Gastrocnemius medialis (tissue), 4 donors: ENCODE data around the gene PLIN5. TPM values are rescaled to one million over a fixed set of nuclear protein-coding genes. Genes with fewer than 3 reads are reported as not detected.

ENCODE experiments used
- ATAC-seq, 2 donors: fragments of 150-250 bp; one replicate each; pipeline ENCODE4 v1.9.1; 2016
- DNase-seq, 2 donors: peaks; one replicate each; pipeline ENCODE4 v3.0.0-alpha.2; 2019
- H3K27ac ChIP-seq, 4 donors: fragments of 200-600 bp; sonication (generic); 1 replicate in 1 of 4; 2 replicates in 3 of 4; pipeline ENCODE4 v1.5.1; 2016 to 2018; ENCODE audit warnings: mild to moderate bottlenecking in 2 of 4, moderate library complexity in 1 of 4
- H3K27me3 ChIP-seq, 3 donors: fragments of 200-600 bp; sonication (generic) in 2 of 3; 1 replicate in 1 of 3; 2 replicates in 2 of 3; pipeline versions ENCODE4 v1.5.1 to v1.6.0; 2016 to 2019; ENCODE audit warnings: mild to moderate bottlenecking in 1 of 3, moderate library complexity in 1 of 3
- H3K36me3 ChIP-seq, 2 donors: fragments of 200-600 bp; sonication (generic) in 1 of 2; one replicate each; pipeline ENCODE4 v1.5.1; 2017 to 2018
- H3K4me1 ChIP-seq, 2 donors: fragments of 200-600 bp; sonication (generic) in 1 of 2; one replicate each; pipeline ENCODE4 v1.5.1; 2016 to 2017; ENCODE audit warnings: mild to moderate bottlenecking in 2 of 2
- H3K4me3 ChIP-seq, 4 donors: fragments of 200-600 bp; sonication (generic) in 3 of 4; 1 replicate in 1 of 4; 2 replicates in 3 of 4; pipeline ENCODE4 v1.5.1; 2016 to 2019; ENCODE audit warnings: mild to moderate bottlenecking in 2 of 4
- H3K9me3 ChIP-seq, 3 donors: fragments of 200-600 bp; sonication (generic) in 2 of 3; 1 replicate in 1 of 3; 2 replicates in 2 of 3; pipeline ENCODE4 v1.5.1; 2016 to 2019
- POLR2A ChIP-seq, 2 donors: fragments of 450-650 bp; IDR thresholded peaks; one replicate each; pipeline ENCODE4 v1.6.1; 2017; ENCODE audit warnings: antibody characterized with exemption in 2 of 2, mild to moderate bottlenecking in 2 of 2, moderate library complexity in 2 of 2
- in situ Hi-C, 4 donors: fragments of 200-750 bp; cut with MboI; loops; one replicate each; pipeline versions ENCODE4 v1.15.0 to v1.8.0; 2017; ENCODE audit warnings: low sequenced_read_pairs in 4 of 4
- intact Hi-C: fragments of 100-400 bp; cut with DNase I; formaldehyde crosslinking; loops from one replicate; pipeline ENCODE4 v1.15.1; 2023; ENCODE audit warnings: low total_unique reads
- total RNA-seq, 4 donors: library from RNA; depleted of rRNA; stranded (reverse); fragments of >200 nt; gene quantifications; one replicate each; pipeline versions ENCODE4 v1.1.0 to v1.2.3, GENCODE V29; 2016
- TF ChIP-seq, protein P1 (sequence below), 5 experiments: fragments of 450-650 bp in 3 of 5; fragments of 200-600 bp in 2 of 5; sonication (generic) in 2 of 5; IDR thresholded peaks in 4 of 5; conservative IDR thresholded peaks in 1 of 5; 1 replicate in 4 of 5; 2 replicates in 1 of 5; pipeline ENCODE4 v1.5.1; 2016 to 2019; ENCODE audit warnings: antibody characterized with exemption in 5 of 5, mild to moderate bottlenecking in 3 of 5, moderate library complexity in 3 of 5

PLIN5 gene
- total RNA-seq, 4 donors from 2014 or later, result 23.5 to 127 (median 52.9) TPM

DNA sequence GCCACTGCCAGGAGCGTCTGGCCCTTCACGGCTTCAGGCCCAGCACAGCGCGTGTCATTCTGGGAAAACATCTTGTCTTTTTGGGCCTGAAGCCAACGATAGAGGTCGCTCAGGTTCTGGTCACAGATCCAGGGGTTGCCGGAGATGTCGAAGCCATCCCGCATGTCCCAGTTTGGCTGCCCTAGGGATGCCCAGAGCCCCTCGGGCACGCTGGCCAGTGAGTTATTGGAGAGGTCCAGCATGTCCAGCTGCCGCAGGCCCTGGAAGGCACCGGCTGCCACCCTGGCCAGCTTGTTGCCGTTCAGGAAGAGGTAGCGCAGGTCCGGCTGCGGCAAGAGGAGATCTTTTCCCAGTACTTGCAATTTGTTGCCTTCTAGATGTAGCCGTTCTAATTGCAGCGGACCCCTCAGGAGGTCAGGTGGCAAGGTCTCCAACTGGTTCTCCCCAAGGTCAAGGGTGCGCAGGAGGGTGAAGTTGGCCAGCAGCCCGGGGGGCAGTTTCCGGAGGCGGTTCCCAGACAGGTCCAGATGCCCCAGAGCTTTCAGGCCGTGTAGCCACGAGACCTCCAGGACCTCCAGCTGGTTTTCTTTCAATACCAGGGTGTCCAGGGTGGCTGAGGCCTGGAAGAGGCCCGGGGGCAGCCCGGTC is 3.1 kb upstream of the PLIN5 start:
- DNase-seq, result peak; percentile 49 to 68
- intact Hi-C loops, result loop anchor here (2.0 to 10.0 kb wide), 6 partner anchors 21 to 437 kb away; partner anchors contain the start of genes CHAF1A, FEM1A, SEMA6B and SH3GL1
- H3K27ac ChIP-seq, result peak overlapping the region; percentile 89 to 98 (median 92)

DNA sequence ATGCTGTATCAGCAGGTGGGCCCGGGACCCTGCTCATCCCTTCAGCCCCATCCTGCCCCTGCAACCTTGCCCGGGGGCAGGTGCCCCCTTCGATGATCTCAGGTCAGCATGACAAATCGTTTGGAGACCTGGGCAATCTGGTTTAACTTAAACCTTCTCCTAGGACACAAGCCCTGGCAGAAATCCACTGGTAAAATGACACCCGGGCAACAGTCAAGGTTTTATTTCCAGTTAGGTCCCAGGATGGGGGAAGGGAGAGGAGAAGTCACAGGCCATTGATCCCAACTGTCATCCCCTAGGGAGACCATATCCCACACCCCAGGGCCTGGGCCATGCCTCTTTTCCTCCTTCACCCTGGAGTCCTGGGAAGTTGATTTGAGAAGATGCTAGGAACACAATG is 1.8 kb upstream of the PLIN5 start:
- intact Hi-C loops (loop anchor here (2.0 to 10.0 kb wide), 6 partner anchors 22 to 438 kb away; partner anchors contain the start of genes CHAF1A, FEM1A, SEMA6B and SH3GL1), in situ Hi-C loops (no loop called here)
- no peak for TF ChIP-seq POLR2A (IDR thresholded peaks at IDR 0.05)
- TF ChIP-seq, protein P1, sequence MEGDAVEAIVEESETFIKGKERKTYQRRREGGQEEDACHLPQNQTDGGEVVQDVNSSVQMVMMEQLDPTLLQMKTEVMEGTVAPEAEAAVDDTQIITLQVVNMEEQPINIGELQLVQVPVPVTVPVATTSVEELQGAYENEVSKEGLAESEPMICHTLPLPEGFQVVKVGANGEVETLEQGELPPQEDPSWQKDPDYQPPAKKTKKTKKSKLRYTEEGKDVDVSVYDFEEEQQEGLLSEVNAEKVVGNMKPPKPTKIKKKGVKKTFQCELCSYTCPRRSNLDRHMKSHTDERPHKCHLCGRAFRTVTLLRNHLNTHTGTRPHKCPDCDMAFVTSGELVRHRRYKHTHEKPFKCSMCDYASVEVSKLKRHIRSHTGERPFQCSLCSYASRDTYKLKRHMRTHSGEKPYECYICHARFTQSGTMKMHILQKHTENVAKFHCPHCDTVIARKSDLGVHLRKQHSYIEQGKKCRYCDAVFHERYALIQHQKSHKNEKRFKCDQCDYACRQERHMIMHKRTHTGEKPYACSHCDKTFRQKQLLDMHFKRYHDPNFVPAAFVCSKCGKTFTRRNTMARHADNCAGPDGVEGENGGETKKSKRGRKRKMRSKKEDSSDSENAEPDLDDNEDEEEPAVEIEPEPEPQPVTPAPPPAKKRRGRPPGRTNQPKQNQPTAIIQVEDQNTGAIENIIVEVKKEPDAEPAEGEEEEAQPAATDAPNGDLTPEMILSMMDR (IDR thresholded peaks at IDR 0.05 in 4 of 5, conservative IDR thresholded peaks at IDR 0.05 in 1 of 5), result no peak
- Histone ChIP-seq H3K27ac (peak overlapping the region; percentile 89 to 98 (median 92)), H3K9me3 (no peaks in the 10 kb centered on the region), H3K27me3 (no peaks in the 10 kb centered on the region), H3K4me3 (no peak overlapping the region), H3K4me1 (peaks cover 27 to 38% of the 10 kb centered on the region in 2 donors), H3K36me3 (no peaks in the 10 kb centered on the region)
- ATAC-seq, result peak; percentile 64 to 67
- DNase-seq, result peak; percentile 73 to 83

More for the DNA sequence above, 3.1 kb upstream of the PLIN5 start:
- H3K4me1 ChIP-seq, result peaks cover 26 to 38% of the 10 kb centered on the region in 2 donors
- H3K9me3 ChIP-seq, result no peaks in the 10 kb centered on the region
- peak; percentile 31 to 34 for ATAC-seq
- H3K27me3 ChIP-seq, result no peaks in the 10 kb centered on the region
- H3K4me3 ChIP-seq, result no peak overlapping the region
- no peaks in the 10 kb centered on the region for H3K36me3 ChIP-seq
- TF ChIP-seq, protein P1 (IDR thresholded peaks at IDR 0.05 in 4 of 5, conservative IDR thresholded peaks at IDR 0.05 in 1 of 5), result no peak
- TF ChIP-seq POLR2A (IDR thresholded peaks at IDR 0.05), result no peak
- in situ Hi-C loops, result no loop called here

DNA sequence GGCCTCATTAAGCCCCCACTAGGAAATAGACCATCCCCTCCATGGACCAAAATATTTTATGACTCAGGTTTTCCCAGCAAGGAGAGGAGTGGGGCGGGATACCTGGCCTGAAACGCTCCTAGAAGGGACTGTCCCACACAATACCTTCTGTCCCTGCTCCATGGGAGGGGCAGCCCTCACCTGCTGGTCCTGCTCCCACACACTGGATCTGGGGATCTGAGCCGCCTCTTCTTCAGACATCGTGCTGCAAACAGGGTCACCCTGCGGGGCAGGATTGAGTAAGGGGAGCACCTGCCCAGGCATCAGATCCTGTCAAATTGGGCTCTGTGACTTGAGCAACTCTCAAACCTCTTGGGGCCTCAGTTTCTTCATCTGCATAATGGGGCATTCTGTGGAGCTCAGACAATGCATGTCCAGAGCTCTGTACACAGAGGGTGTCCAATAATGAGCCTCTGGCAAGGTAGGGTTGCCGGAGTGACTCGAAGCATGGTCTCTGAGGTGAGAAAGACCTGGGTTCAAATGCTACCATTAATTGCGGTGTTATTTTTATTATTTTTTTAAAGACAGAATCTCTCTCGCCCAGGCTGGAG is 1.1 kb downstream of the PLIN5 start:
- in situ Hi-C loops, result no loop called here
- Histone ChIP-seq H3K4me3 (peak overlapping the region in 3 of 4 donors; percentile 58 to 59 (median 58)), H3K4me1 (peaks cover 37 to 38% of the 10 kb centered on the region in 2 donors), H3K9me3 (no peaks in the 10 kb centered on the region), H3K27me3 (no peaks in the 10 kb centered on the region), H3K27ac (peak overlapping the region; percentile 89 to 98 (median 92)), H3K36me3 (no peaks in the 10 kb centered on the region)
- DNase-seq (peak in 1 of 2 donors; percentile 54), ATAC-seq (no peak)
- intact Hi-C loops, result loop anchor here (10.0 kb wide), 2 partner anchors 261 to 441 kb away; partner anchors contain the start of gene FEM1A
- no peak for TF ChIP-seq POLR2A (IDR thresholded peaks at IDR 0.05)
- TF ChIP-seq, protein P1 (IDR thresholded peaks at IDR 0.05 in 4 of 5, conservative IDR thresholded peaks at IDR 0.05 in 1 of 5), result no peak

DNA sequence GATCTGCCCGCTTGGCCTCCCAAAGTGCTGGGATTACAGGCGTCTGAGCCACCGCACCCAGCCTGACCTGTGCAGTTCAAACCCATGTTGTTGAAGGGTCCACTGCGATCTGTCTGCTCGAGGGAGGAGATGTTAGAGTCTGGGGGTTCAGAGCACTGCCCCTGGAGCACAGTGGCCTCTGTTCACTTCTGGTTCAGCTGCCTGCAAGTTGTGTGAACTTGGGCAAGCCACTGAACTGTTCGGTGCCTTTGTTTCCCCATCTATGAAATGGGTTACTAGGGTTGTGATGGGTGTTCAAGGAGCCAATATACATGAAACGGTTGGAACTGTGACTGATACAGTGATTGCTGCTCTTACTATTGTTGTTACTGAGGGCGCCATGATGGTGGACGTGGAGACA is 1.7 kb downstream of the PLIN5 start:
- Histone ChIP-seq H3K27me3 (no peaks in the 10 kb centered on the region), H3K9me3 (no peaks in the 10 kb centered on the region), H3K36me3 (no peaks in the 10 kb centered on the region), H3K4me3 (no peak overlapping the region), H3K4me1 (peaks cover 37 to 38% of the 10 kb centered on the region in 2 donors), H3K27ac (peak overlapping the region; percentile 89 to 98 (median 92))
- DNase-seq (peak in 1 of 2 donors; percentile 14), ATAC-seq (no peak)
- intact Hi-C loops (loop anchor here (10.0 kb wide), 2 partner anchors 261 to 441 kb away; partner anchors contain the start of gene FEM1A), in situ Hi-C loops (no loop called here)
- TF ChIP-seq, protein P1 (IDR thresholded peaks at IDR 0.05 in 4 of 5, conservative IDR thresholded peaks at IDR 0.05 in 1 of 5), result no peak
- no peak for TF ChIP-seq POLR2A (IDR thresholded peaks at IDR 0.05)
